Fibroblast of skin of left quadriceps (primary cell): Measurements from ENCODE around the gene FASTK.

Experiments
- DNase-seq, 2 experiments: peaks; one replicate each; pipeline ENCODE4 v3.0.0-alpha.2; 2013; ENCODE audit warnings: low read depth in 2 of 2

FASTK gene

GRCh38 chr7:151080522-151081169 is at the start of gene FASTK:
TSS of gene FASTK (minus strand) at chr7:151080809. CDS start at chr7:151080766, 43 bp downstream.
- DNase-seq: peak; percentile 74 to 78

- no peak for DNase-seq
Observed at GRCh38 chr7:151129960-151130591, 49.5 kb upstream of the FASTK start.

GRCh38 chr7:151129117-151129959 is 48.7 kb upstream of the FASTK start:
- no peak for DNase-seq

- no peak for DNase-seq
Observed at GRCh38 chr7:151128716-151129115, 48.1 kb upstream of the FASTK start.

- DNase-seq: no peak
Observed at GRCh38 chr7:151128144-151128543, 47.5 kb upstream of the FASTK start.

- no peak for DNase-seq
Observed at GRCh38 chr7:151126491-151127137, 46.0 kb upstream of the FASTK start.

GRCh38 chr7:151125846-151126481 is 45.4 kb upstream of the FASTK start:
- DNase-seq: no peak

- DNase-seq: no peak
Observed at GRCh38 chr7:151125470-151125845, 44.8 kb upstream of the FASTK start.

- DNase-seq: no peak
Observed at GRCh38 chr7:151124899-151125399, 44.3 kb upstream of the FASTK start.

- no peak for DNase-seq
Observed at GRCh38 chr7:151124481-151124880, 43.9 kb upstream of the FASTK start.

- DNase-seq: peak; percentile 36 to 53
Observed at GRCh38 chr7:151123822-151124464, 43.3 kb upstream of the FASTK start.

- no peak for DNase-seq
Observed at GRCh38 chr7:151123158-151123821, 42.7 kb upstream of the FASTK start.

GRCh38 chr7:151122796-151123157 is 42.2 kb upstream of the FASTK start:
- no peak for DNase-seq

GRCh38 chr7:151122276-151122675 is 41.7 kb upstream of the FASTK start:
- no peak for DNase-seq

- no peak for DNase-seq
Observed at GRCh38 chr7:151121380-151122170, 41.0 kb upstream of the FASTK start.

GRCh38 chr7:151120896-151121295 is 40.3 kb upstream of the FASTK start:
- no peak for DNase-seq

- DNase-seq: no peak
Observed at GRCh38 chr7:151119902-151120301, 39.3 kb upstream of the FASTK start.

GRCh38 chr7:151119055-151119415 is 38.4 kb upstream of the FASTK start:
- DNase-seq: no peak

GRCh38 chr7:151118108-151119054 is 37.8 kb upstream of the FASTK start:
- no peak for DNase-seq
